AG04450 (cell line): ENCODE data around the gene ARHGAP19. TPM values are rescaled to one million over a fixed set of nuclear protein-coding genes. Genes with fewer than 3 reads are reported as not detected.

Experiments
- CTCF ChIA-PET: fragments of 300-600, 350-600 bp; formaldehyde crosslinking; extraction: SDS; loops from one replicate; lab custom pipeline; 2022; ENCODE audit warnings: antibody characterized with exemption, inconsistent platforms; lab: Charles Lee
- POLR2A ChIA-PET: fragments of 350-600 bp; formaldehyde crosslinking; extraction: SDS; loops from one replicate; lab custom pipeline; 2021; ENCODE audit warnings: antibody characterized with exemption, inconsistent platforms; lab: Yijun Ruan, JAX
- DNase-seq: peaks from one replicate; pipeline ENCODE4 v3.0.0-alpha.2; 2011; ENCODE audit warnings: low read depth, low spot score
- H3K27ac ChIP-seq: one replicate; pipeline ENCODE4 v1.5.1; 2012; ENCODE audit warnings: low read depth, low read length, control low read depth
- H3K27me3 ChIP-seq: one replicate; pipeline ENCODE4 v1.6.0; 2012; ENCODE audit warnings: low read length; ENCODE audit not compliant: control insufficient read depth, insufficient read depth
- H3K4me3 ChIP-seq: 2 replicates; pipeline ENCODE4 v1.5.1; 2011; ENCODE audit warnings: mild to moderate bottlenecking, low read depth, low read length, control low read depth
- H3K9me3 ChIP-seq: 2 replicates; pipeline ENCODE4 v1.5.1; 2012; ENCODE audit warnings: low read length; ENCODE audit not compliant: control insufficient read depth, insufficient read depth
- CTCF ChIP-seq: IDR thresholded peaks from 2 replicates; pipeline ENCODE4 v1.5.1; 2011; ENCODE audit warnings: low read depth, low read length, control low read depth, inconsistent platforms
- polyA plus RNA-seq: library from polyadenylated mRNA; depleted of rRNA; stranded (reverse); fragments of >200 nt; gene quantifications from 2 replicates; pipeline ENCODE4 v1.2.3, GENCODE V29; 2011

Gene ARHGAP19
- polyA plus RNA-seq, 1 experiment = 8.6 TPM

- H3K9me3 ChIP-seq = no peaks in the 10 kb centered on the region; the same call in 1 of the 2 replicates
- no peak for TF ChIP-seq CTCF
- H3K27me3 ChIP-seq = peaks cover 74% of the 10 kb centered on the region
- no peak overlapping the region for H3K4me3 ChIP-seq
- no peak for DNase-seq
- POLR2A ChIA-PET = no interaction called here
- H3K27ac ChIP-seq = no peak overlapping the region
- CTCF ChIA-PET = interaction anchor here (2.8 kb wide), 1 partner anchor 17 kb away, joined by 8 read pairs; no protein-coding TSS in a partner anchor
Measured at GRCh38 chr10:97180363-97180755, 112.1 kb downstream of the ARHGAP19 start.

- no peak for DNase-seq
- ChIA-PET POLR2A (no interaction called here), CTCF (interaction anchor here (0.7 to 2.8 kb wide), 2 partner anchors 17 to 30 kb away, joined by 6 to 8 read pairs; no protein-coding TSS in a partner anchor)
- Histone ChIP-seq H3K27ac (no peak overlapping the region), H3K27me3 (peaks cover 69% of the 10 kb centered on the region), H3K9me3 (no peaks in the 10 kb centered on the region; the same call in 1 of the 2 replicates), H3K4me3 (no peak overlapping the region)
- no peak for TF ChIP-seq CTCF
Measured at GRCh38 chr10:97179731-97180362, 112.6 kb downstream of the ARHGAP19 start.

- H3K9me3 ChIP-seq = no peaks in the 10 kb centered on the region; the same call in 1 of the 2 replicates
- H3K27ac ChIP-seq = no peak overlapping the region
- H3K27me3 ChIP-seq = peaks cover 63% of the 10 kb centered on the region
- no peak for TF ChIP-seq CTCF
- H3K4me3 ChIP-seq = no peak overlapping the region
- no peak for DNase-seq
- CTCF ChIA-PET = interaction anchor here (0.7 to 2.8 kb wide), 2 partner anchors 18 to 31 kb away, joined by 6 to 8 read pairs; no protein-coding TSS in a partner anchor
- POLR2A ChIA-PET = no interaction called here
Measured at GRCh38 chr10:97179311-97179710, 113.1 kb downstream of the ARHGAP19 start.

- peaks cover 52% of the 10 kb centered on the region for H3K27me3 ChIP-seq
- no peak overlapping the region for H3K27ac ChIP-seq
- POLR2A ChIA-PET = no interaction called here
- CTCF ChIA-PET = interaction anchor here (0.5 to 2.8 kb wide), 5 partner anchors 15 to 387 kb away, joined by 3 to 8 read pairs (median 5); no protein-coding TSS in a partner anchor
- no peak for TF ChIP-seq CTCF
- H3K4me3 ChIP-seq = no peak overlapping the region
- DNase-seq = no peak
- H3K9me3 ChIP-seq = no peaks in the 10 kb centered on the region; the same call in 1 of the 2 replicates
Measured at GRCh38 chr10:97178074-97178473, 114.4 kb downstream of the ARHGAP19 start.

- DNase-seq = no peak
- no peak overlapping the region for H3K4me3 ChIP-seq
- H3K27me3 ChIP-seq = peaks cover 41% of the 10 kb centered on the region
- H3K9me3 ChIP-seq = no peaks in the 10 kb centered on the region; the same call in 1 of the 2 replicates
- CTCF ChIA-PET = no interaction called here
- H3K27ac ChIP-seq = no peak overlapping the region
- POLR2A ChIA-PET = interaction anchor here (0.6 kb wide), 1 partner anchor 10 kb away, joined by 4 read pairs; no protein-coding TSS in a partner anchor
- no peak for TF ChIP-seq CTCF
Measured at GRCh38 chr10:97176226-97176625, 116.2 kb downstream of the ARHGAP19 start.
